ENCODE measurements around the gene CCN6.

DNA sequence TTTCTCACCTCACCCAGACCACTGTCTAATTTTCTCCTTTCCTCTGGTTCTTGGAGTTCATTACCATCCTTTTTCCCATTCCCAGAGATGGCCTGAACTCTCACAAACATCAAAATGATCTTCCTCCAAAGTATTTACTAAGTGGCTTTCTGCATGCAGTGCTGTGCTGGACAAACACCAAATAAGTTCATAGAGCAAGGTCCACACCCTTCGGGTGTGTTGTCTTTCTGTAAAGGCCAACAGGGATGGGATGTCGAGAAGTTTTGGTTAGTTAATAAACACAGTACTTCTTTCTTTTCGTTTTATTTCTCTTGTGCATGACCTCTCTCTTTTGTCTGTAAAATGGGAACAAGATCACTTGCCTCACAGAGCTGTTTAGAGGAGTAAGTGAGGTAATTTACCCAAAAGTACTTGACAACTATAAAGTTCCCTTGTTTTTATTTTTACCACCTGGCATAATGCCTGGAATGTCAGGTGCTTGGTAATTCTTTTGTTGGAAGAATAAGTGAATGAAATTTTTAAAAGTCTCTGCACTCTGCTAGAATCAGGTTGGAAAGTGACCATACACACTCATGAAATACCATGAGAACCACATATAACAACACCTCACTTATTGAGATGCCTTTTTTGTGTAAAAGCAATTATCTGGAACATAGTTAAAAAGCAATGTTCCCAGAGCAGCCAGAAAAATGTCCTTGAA, 22.8 kb upstream of the CCN6 start:
- no peak for TF ChIP-seq EP300 (conservative IDR thresholded peaks at IDR 0.05; ENCODE audit: poor library complexity, severe bottlenecking)
- TF ChIP-seq, protein P1, sequence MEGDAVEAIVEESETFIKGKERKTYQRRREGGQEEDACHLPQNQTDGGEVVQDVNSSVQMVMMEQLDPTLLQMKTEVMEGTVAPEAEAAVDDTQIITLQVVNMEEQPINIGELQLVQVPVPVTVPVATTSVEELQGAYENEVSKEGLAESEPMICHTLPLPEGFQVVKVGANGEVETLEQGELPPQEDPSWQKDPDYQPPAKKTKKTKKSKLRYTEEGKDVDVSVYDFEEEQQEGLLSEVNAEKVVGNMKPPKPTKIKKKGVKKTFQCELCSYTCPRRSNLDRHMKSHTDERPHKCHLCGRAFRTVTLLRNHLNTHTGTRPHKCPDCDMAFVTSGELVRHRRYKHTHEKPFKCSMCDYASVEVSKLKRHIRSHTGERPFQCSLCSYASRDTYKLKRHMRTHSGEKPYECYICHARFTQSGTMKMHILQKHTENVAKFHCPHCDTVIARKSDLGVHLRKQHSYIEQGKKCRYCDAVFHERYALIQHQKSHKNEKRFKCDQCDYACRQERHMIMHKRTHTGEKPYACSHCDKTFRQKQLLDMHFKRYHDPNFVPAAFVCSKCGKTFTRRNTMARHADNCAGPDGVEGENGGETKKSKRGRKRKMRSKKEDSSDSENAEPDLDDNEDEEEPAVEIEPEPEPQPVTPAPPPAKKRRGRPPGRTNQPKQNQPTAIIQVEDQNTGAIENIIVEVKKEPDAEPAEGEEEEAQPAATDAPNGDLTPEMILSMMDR (IDR thresholded peaks at IDR 0.05; ENCODE audit: poor library complexity, severe bottlenecking): no peak

Measured in neural cell (in vitro differentiated cells).